ENCODE results near the gene APAF1.
A peak's percentile ranks its signal among the peaks of the same experiment; 100 is the strongest.
"Not testable (repeated sequence)": the region's sequence is repeated elsewhere in the genome, so short reads cannot be mapped to it uniquely, and the experiment has no call there.

Gene APAF1

GRCh38 chr12:98639491-98639890 is 5.6 kb upstream of the APAF1 start:
- no peak for FAIRE-seq
- no peak for DNase-seq (ENCODE audit: insufficient read length)
- TF ChIP-seq POLR2AphosphoS5 (IDR thresholded peaks at IDR 0.05; ENCODE audit: low read depth, low read length) (no peak), POLR2A (IDR thresholded peaks at IDR 0.05; ENCODE audit: low read depth, low read length) (no peak), TAF1 (IDR thresholded peaks at IDR 0.05; ENCODE audit: borderline replicate concordance, low read depth, low read length) (no peak)

GRCh38 chr12:98642801-98643200 is 2.3 kb upstream of the APAF1 start:
- not testable (repeated sequence) for DNase-seq (ENCODE audit: insufficient read length); FAIRE-seq

- TF ChIP-seq TAF1 (IDR thresholded peaks at IDR 0.05; ENCODE audit: borderline replicate concordance, low read depth, low read length) (no peak), POLR2A (IDR thresholded peaks at IDR 0.05; ENCODE audit: low read depth, low read length) (no peak), POLR2AphosphoS5 (IDR thresholded peaks at IDR 0.05; ENCODE audit: low read depth, low read length) (no peak)
- DNase-seq (ENCODE audit: insufficient read length) (peak; percentile 17), FAIRE-seq (no peak)
Measured at GRCh38 chr12:98644433-98644711, 718 bp upstream of the APAF1 start.

- DNase-seq (ENCODE audit: insufficient read length) (no peak), FAIRE-seq (peak; percentile 33)
- TF ChIP-seq POLR2AphosphoS5 (IDR thresholded peaks at IDR 0.05; ENCODE audit: low read depth, low read length) (no peak), TAF1 (IDR thresholded peaks at IDR 0.05; ENCODE audit: borderline replicate concordance, low read depth, low read length) (no peak), POLR2A (IDR thresholded peaks at IDR 0.05; ENCODE audit: low read depth, low read length) (no peak)
Measured at GRCh38 chr12:98645572-98646067, 530 bp downstream of the APAF1 start.

GRCh38 chr12:98646294-98647090 is 1.4 kb downstream of the APAF1 start:
- FAIRE-seq (no peak), DNase-seq (ENCODE audit: insufficient read length) (no peak)

GRCh38 chr12:98651328-98651727 is 6.2 kb downstream of the APAF1 start:
- TF ChIP-seq TAF1 (IDR thresholded peaks at IDR 0.05; ENCODE audit: borderline replicate concordance, low read depth, low read length) (no peak), POLR2AphosphoS5 (IDR thresholded peaks at IDR 0.05; ENCODE audit: low read depth, low read length) (no peak), POLR2A (IDR thresholded peaks at IDR 0.05; ENCODE audit: low read depth, low read length) (no peak)
- FAIRE-seq = no peak
- no peak for DNase-seq (ENCODE audit: insufficient read length)

More at GRCh38 chr12:98646294-98647090, 1.4 kb downstream of the APAF1 start:
- TF ChIP-seq POLR2AphosphoS5 (IDR thresholded peaks at IDR 0.05; ENCODE audit: low read depth, low read length) (no peak), TAF1 (IDR thresholded peaks at IDR 0.05; ENCODE audit: borderline replicate concordance, low read depth, low read length) (no peak), POLR2A (IDR thresholded peaks at IDR 0.05; ENCODE audit: low read depth, low read length) (no peak)

- FAIRE-seq (peak; percentile 42), DNase-seq (ENCODE audit: insufficient read length) (no peak)
- TF ChIP-seq TAF1 (IDR thresholded peaks at IDR 0.05; ENCODE audit: borderline replicate concordance, low read depth, low read length) (no peak), POLR2AphosphoS5 (IDR thresholded peaks at IDR 0.05; ENCODE audit: low read depth, low read length) (no peak), POLR2A (IDR thresholded peaks at IDR 0.05; ENCODE audit: low read depth, low read length) (no peak)
Measured at GRCh38 chr12:98653866-98654493, 8.9 kb downstream of the APAF1 start.

GRCh38 chr12:98656289-98657101 is 11.4 kb downstream of the APAF1 start:
- TF ChIP-seq POLR2AphosphoS5 (IDR thresholded peaks at IDR 0.05; ENCODE audit: low read depth, low read length) = no peak
- TF ChIP-seq TAF1 (IDR thresholded peaks at IDR 0.05; ENCODE audit: borderline replicate concordance, low read depth, low read length) = no peak
- TF ChIP-seq POLR2A (IDR thresholded peaks at IDR 0.05; ENCODE audit: low read depth, low read length) = no peak
- DNase-seq (ENCODE audit: insufficient read length) (no peak), FAIRE-seq (no peak)

GRCh38 chr12:98660521-98660920 is 15.4 kb downstream of the APAF1 start:
- TF ChIP-seq POLR2A (IDR thresholded peaks at IDR 0.05; ENCODE audit: low read depth, low read length) (no peak), POLR2AphosphoS5 (IDR thresholded peaks at IDR 0.05; ENCODE audit: low read depth, low read length) (no peak)
- FAIRE-seq = no peak
- no peak for DNase-seq (ENCODE audit: insufficient read length)

GRCh38 chr12:98669751-98670150 is 24.7 kb downstream of the APAF1 start:
- no peak for TF ChIP-seq POLR2AphosphoS5 (IDR thresholded peaks at IDR 0.05; ENCODE audit: low read depth, low read length)
- TF ChIP-seq POLR2A (IDR thresholded peaks at IDR 0.05; ENCODE audit: low read depth, low read length) = no peak
- TF ChIP-seq TAF1 (IDR thresholded peaks at IDR 0.05; ENCODE audit: borderline replicate concordance, low read depth, low read length) = no peak
- FAIRE-seq (no peak), DNase-seq (ENCODE audit: insufficient read length) (no peak)

GRCh38 chr12:98671459-98671858 is 26.4 kb downstream of the APAF1 start:
- no peak for TF ChIP-seq TAF1 (IDR thresholded peaks at IDR 0.05; ENCODE audit: borderline replicate concordance, low read depth, low read length)
- no peak for TF ChIP-seq POLR2A (IDR thresholded peaks at IDR 0.05; ENCODE audit: low read depth, low read length)
- FAIRE-seq (no peak), DNase-seq (ENCODE audit: insufficient read length) (no peak)

- DNase-seq (ENCODE audit: insufficient read length) (no peak), FAIRE-seq (no peak)
Measured at GRCh38 chr12:98674841-98675240, 29.8 kb downstream of the APAF1 start.

More at GRCh38 chr12:98674841-98675240, 29.8 kb downstream of the APAF1 start:
- TF ChIP-seq POLR2A (IDR thresholded peaks at IDR 0.05; ENCODE audit: low read depth, low read length) (no peak), POLR2AphosphoS5 (IDR thresholded peaks at IDR 0.05; ENCODE audit: low read depth, low read length) (no peak), TAF1 (IDR thresholded peaks at IDR 0.05; ENCODE audit: borderline replicate concordance, low read depth, low read length) (no peak)
